ENCODE data around the gene DYRK2. TPM values are rescaled to one million over a fixed set of nuclear protein-coding genes. Genes with fewer than 3 reads are reported as not detected.

Gene DYRK2
- polyA plus RNA-seq, 1 donor, result 59.5 TPM

DNA sequence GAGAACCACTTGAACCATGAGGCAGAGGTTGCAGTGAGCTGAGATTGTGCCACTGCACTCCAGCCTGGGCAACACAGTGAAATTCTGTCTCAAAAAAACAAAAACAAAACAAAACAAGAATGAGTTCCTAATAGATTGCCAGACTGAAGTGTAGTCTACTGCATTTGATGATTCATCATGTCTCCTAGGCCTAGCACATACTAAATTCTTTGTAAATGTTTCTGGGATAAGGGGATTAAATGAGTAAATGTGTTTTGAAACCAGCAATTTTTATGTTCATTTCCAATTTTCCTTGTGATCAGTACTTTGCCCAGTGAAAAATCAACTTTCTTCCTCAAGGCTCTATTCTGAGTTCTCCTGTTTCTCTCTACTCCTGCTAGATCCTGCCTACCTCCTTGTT, 2.9 kb upstream of the DYRK2 start:
- DNase-seq (ENCODE audit: low read depth), result no peak

- no peak for DNase-seq (ENCODE audit: low read depth)
Observed at GRCh38 chr12:67646775-67647174, 1.8 kb upstream of the DYRK2 start.

GRCh38 chr12:67647181-67647798, 1.3 kb upstream of the DYRK2 start:
- no peak for DNase-seq (ENCODE audit: low read depth)

DNA sequence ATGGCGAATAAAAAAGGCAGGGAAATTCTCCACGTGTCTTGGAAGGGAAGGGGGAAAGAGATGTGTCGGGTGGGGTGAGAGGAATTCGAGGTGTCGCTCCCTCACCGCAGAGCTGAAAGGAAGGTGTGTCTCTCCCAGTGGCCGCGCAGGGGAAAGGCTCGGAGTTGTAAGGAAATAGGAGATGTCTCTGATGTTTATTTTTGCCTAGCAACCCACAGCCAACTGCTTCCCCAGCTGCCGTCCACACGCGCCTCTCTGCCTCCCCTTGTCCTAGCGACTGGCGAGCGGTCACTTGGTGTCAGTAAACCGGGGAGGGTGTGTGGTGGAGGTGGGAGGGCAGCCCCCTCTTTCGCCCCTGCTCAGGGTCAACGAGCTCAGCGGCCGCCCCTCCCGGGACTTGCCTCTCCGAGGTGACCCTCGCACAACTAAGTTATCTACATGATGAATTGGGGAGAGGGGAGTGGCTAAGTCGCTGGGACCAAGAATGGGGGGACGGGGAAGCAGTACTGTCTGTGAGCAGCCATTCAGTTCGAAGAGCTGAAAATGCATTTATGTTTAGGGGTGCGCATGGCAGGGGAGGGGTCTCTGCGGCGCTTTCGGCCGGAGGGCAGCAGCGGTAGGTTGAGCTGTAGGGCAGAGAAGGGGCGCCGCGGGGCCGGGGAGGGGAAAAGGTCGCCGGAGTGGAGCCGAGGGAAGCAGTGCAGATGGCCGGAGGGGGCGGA, 585 bp upstream of the DYRK2 start:
- DNase-seq (ENCODE audit: low read depth), result peak; percentile 81

DNA sequence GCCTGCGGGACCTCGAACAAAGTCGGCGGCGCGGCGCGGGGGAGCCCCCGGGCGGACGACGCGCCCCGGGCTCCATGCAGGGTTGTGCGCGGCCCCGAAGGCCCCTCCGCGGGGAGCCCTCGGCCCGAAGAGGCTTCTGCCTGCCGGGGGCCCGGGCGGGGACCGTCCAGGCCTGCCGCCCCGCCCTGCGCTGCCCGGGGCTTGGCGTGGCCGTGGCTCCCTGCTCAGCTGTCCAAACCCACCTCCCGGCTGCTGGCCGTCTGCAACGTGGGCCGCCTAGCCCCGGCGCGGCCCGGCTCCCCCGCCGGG, 670 bp downstream of the DYRK2 start:
- no peak for DNase-seq (ENCODE audit: low read depth)

- DNase-seq (ENCODE audit: low read depth), result no peak
Observed at GRCh38 chr12:67649570-67650387, 1.2 kb downstream of the DYRK2 start.

DNA sequence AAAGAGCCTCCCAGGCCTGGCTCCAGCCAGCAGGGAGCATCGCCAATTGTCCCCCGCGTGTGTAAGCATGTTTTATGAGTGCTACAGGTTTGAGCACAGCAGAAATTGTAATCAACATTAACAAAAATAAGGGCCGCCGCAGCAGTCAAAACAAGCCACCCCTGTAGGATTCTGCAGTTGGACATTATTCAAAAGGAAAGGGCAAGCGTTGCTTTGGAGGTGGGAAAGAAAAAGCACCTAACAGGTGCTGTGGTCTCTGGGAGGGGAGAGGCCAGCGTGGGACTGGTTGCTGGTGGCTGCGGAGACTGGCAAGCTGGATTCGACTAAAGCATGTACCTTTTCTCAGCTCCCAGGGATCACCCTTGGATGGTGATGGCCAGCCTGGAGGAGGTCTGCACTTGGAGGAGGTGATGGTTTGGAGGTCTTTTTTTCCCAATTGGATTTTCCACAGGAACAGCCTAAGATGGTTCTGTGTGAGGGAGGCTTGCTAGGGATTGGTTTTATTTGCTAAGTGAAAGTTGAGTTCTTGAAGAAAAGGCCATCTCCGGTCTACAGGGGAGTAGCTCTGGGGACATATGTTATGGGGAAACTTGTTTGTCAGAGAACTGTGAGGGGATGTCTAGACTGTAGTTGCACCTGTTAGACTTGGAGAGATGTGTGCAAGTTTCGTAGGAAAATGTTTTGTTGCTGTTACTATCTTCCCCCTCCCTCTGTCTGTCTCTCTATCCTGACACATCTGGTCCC, 2.0 kb downstream of the DYRK2 start:
- DNase-seq (ENCODE audit: low read depth), result no peak

- no peak for DNase-seq (ENCODE audit: low read depth)
Observed at GRCh38 chr12:67651132-67651695, 2.7 kb downstream of the DYRK2 start.

DNA sequence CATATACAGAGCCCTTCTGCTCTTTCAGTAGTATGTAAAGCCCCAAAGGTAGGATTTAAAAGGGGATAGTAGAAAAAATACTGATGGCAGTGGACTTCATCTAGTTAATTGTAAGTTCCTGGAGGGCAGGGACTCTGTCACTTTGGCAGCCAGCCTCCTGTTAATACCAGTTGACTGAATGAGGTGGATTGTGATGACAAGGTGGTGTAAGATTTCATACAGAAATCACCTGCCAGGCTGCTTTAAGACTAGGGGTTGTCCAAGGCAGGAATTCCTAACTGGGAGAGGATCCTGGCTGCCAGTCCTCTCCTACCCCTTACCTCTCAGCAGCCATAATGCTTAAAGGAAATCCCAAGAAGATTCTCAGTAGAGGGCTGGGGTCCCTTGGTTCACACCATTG, 7.3 kb downstream of the DYRK2 start:
- DNase-seq (ENCODE audit: low read depth), result no peak

DNA sequence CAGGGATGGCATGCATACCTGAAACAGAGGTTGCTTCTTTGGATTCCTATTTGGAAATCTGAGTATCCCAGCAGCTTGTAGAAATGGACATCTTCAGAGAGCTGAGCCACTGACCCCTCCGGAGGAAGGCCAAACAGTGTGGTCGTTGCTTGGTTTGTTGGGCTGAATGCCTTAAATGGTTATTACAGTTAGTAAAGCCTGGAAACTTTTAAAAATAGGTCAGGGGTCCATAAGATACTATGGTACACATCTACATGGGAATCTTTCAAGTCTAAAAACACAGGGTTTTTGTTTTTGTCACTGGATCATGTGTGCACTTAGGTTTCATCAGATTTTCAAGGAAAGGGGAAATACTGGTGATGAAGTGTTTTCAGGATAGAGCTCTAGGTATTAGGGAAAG, 7.7 kb downstream of the DYRK2 start:
- no peak for DNase-seq (ENCODE audit: low read depth)

GRCh38 chr12:67658486-67658885, 9.9 kb downstream of the DYRK2 start:
- DNase-seq (ENCODE audit: low read depth), result no peak

GRCh38 chr12:67659292-67659691, 10.7 kb downstream of the DYRK2 start:
- DNase-seq (ENCODE audit: low read depth), result no peak

DNA sequence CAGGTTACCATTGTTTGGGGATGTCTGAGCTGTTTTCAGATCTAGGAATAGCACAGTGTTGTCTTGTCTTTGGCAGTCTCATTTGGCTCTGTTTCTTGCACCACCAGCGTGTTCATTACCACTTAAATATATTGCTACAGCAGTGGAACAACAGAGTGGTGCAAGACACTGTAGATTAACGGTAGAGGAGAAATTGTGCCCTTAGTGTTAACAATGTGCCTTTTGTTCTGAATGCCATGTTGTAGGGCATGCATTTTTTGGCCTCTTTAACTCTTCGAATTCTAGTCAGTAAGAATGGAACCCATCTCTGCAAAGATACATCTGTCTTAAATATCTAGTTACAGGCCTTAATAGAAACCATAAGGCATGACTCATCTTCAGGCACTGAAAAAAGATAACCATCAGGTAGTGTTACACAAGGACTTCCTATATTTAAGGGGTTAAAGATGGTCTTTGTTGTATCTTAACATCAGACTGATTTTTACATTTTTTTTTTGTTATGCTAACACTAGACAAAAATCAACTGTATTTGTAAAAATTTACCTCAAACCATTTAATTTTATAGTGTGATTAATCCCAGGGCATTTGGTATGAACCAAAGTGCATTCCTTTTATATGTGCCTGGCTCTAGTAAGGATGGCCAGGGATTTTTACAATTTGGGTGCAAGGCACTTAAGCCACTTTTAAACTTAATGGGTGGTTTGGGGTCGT, 12.9 kb downstream of the DYRK2 start:
- no peak for DNase-seq (ENCODE audit: low read depth)

GRCh38 chr12:67662910-67663538, 14.5 kb downstream of the DYRK2 start:
- DNase-seq (ENCODE audit: low read depth), result no peak

GRCh38 chr12:67664171-67664570, 15.6 kb downstream of the DYRK2 start:
- no peak for DNase-seq (ENCODE audit: low read depth)

DNA sequence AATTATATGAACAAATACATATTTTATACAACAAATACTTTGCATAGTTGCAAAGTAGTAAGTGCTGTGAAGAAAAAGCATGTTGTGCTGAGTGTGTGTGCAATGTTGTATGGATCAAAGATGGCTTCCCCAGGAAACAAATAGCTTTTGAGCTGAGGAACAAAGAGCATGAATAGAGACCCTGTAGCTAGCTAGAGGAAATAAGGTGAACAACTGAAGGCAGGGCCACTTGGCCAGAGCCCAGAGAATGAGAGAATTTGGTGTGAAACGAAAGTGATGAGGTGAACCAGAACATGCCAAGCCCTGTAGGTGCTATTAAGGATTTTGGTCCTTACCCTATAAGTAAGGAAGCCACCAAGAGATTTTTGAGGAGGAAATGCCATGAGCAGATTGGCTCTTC, 17.1 kb downstream of the DYRK2 start:
- DNase-seq (ENCODE audit: low read depth), result no peak

- DNase-seq (ENCODE audit: low read depth), result no peak
Observed at GRCh38 chr12:67666605-67667004, 18.1 kb downstream of the DYRK2 start.

- no peak for DNase-seq (ENCODE audit: low read depth)
Observed at GRCh38 chr12:67667276-67668073, 18.9 kb downstream of the DYRK2 start.

DNA sequence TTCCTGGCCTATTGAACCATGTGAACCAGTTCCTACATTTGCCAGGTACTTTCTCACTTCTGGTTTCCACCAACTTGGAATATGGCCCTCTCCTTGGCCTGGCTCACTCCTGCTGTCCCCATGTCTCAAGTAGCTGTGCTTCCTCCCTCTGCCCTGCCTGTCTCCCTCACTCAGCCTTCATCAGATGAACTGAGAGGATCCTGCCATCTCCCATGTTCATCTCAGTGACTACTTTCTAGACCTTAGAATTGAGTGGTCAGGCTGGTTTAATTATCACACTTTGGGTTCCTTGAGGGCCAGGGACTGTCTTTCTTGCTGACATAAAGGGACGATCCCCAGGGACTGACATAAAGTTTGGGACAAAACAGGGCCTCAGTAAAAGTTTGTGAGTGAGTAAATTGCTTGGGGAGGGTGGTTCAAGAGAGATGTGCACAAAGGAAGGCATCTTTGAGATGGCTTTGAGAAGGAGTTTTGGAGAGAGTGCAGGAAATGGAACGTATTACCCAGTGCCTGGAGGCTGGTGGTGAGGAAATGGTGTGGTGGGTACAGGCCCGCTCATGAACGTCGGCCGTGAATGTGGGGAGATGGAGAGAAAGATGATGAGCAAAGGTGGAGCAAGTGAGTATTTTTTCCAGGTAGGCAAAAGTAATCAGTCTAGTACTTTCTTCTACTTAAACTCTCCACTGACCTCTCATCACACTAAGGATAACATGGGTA, 20.8 kb downstream of the DYRK2 start:
- no peak for DNase-seq (ENCODE audit: low read depth)

Measured in forelimb muscle (tissue), 1 donor.